ENCODE measurements around the gene RGS4.

Gene RGS4

GRCh38 chr1:163094589-163094988 lies 25.4 kb downstream of the RGS4 start:
- DNase-seq: no peak

GRCh38 chr1:163095213-163095612 lies 26.1 kb downstream of the RGS4 start:
- DNase-seq: no peak

- DNase-seq: no peak
Measured at GRCh38 chr1:163102590-163102989, 33.4 kb downstream of the RGS4 start.

GRCh38 chr1:163104385-163105099 lies 35.4 kb downstream of the RGS4 start:
- no peak for DNase-seq

- DNase-seq: no peak
Measured at GRCh38 chr1:163106364-163106987, 37.3 kb downstream of the RGS4 start.

- no peak for DNase-seq
Measured at GRCh38 chr1:163107655-163108054, 38.5 kb downstream of the RGS4 start.

GRCh38 chr1:163115887-163116286 lies 46.7 kb downstream of the RGS4 start:
- no peak for DNase-seq

- DNase-seq: no peak
Measured at GRCh38 chr1:163119707-163120106, 50.5 kb downstream of the RGS4 start.

- DNase-seq: no peak
Measured at GRCh38 chr1:163120372-163120771, 51.2 kb downstream of the RGS4 start.

- DNase-seq: no peak
Measured at GRCh38 chr1:163124812-163125211, 55.7 kb downstream of the RGS4 start.

Measured in amygdala (tissue), 56 donors.